Subcutaneous adipose tissue (tissue), 4 donors: Measurements from ENCODE around the gene CAMSAP1. TPM values are rescaled to one million over a fixed set of nuclear protein-coding genes. Genes with fewer than 3 reads are reported as not detected.

Source experiments
- CTCF ChIP-seq: fragments of 450-650 bp; IDR thresholded peaks from one replicate; pipeline ENCODE4 v1.5.1; 2016; ENCODE audit warnings: low read depth, mild to moderate bottlenecking, control low read depth, antibody characterized with exemption, moderate library complexity
- total RNA-seq, 4 donors: library from RNA; depleted of rRNA; stranded (reverse); fragments of >200 nt; gene quantifications; one replicate each; pipeline ENCODE4 v1.1.0, GENCODE V29; 2016

Gene CAMSAP1
- total RNA-seq, 4 donors from 2014 or later: 23.6 to 35.0 (median 24.1) TPM

DNA sequence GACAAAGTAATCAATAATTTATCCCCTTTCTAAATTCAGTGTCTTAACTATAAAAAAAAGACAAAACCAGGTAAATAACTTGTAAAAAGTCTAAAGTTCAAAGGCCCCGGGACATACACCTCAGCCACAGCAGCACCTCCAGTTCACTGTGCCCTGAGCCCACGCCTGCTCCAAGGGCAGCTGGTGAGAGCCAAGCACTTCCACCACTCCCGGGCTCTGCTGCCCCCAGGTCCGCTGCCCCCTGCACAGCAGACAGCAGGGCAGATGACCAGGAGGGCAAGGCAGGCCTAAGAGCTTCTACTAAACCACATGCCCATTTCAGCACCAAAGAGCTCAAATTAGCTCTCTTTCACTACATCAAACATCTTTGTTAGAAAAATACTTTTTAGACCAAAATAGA, 91.9 kb downstream of the CAMSAP1 start:
- no peak for TF ChIP-seq CTCF

GRCh38 chr9:135814421-135815095, 92.8 kb downstream of the CAMSAP1 start:
- TF ChIP-seq CTCF: no peak

- no peak for TF ChIP-seq CTCF
Observed at GRCh38 chr9:135813671-135814290, 93.6 kb downstream of the CAMSAP1 start.

GRCh38 chr9:135812961-135813360, 94.4 kb downstream of the CAMSAP1 start:
- no peak for TF ChIP-seq CTCF

- TF ChIP-seq CTCF: no peak
Observed at GRCh38 chr9:135811801-135812200, 95.5 kb downstream of the CAMSAP1 start.

GRCh38 chr9:135810806-135811575, 96.4 kb downstream of the CAMSAP1 start:
- TF ChIP-seq CTCF: no peak

DNA sequence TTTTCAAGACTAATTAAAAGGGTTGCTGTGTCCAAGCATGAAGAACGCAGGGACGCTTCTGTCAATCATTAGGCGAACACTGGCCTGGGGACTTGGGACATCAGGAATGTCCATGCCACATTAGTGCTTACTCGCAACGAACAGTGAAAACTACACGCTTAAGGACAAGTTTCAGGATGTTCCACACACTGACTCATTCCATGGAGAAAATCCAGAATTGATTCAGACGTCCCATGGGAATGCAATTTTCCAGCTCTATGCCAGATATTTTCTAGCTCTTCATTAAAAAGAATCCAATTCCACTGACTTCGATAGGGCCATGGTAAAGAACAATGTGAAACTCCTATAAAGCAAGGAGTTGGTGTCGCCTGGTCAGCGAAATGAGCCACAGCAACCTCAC, 98.2 kb downstream of the CAMSAP1 start:
- no peak for TF ChIP-seq CTCF
